GM10266 (cell line): ENCODE data around the gene LMBR1.
"Not testable (repeated sequence)": the region's sequence is repeated elsewhere in the genome, so short reads cannot be mapped to it uniquely, and the experiment has no call there.

Experiments used
- DNase-seq: peaks from one replicate; pipeline ENCODE4 v3.0.0; 2012; ENCODE audit errors: extremely low spot score
- CTCF ChIP-seq: IDR thresholded peaks from 2 replicates; pipeline ENCODE4 v1.5.1; 2012; ENCODE audit warnings: mild to moderate bottlenecking, low read depth; ENCODE audit not compliant: control insufficient read depth, insufficient read depth; ENCODE audit errors: missing control alignments

The LMBR1 gene

DNA sequence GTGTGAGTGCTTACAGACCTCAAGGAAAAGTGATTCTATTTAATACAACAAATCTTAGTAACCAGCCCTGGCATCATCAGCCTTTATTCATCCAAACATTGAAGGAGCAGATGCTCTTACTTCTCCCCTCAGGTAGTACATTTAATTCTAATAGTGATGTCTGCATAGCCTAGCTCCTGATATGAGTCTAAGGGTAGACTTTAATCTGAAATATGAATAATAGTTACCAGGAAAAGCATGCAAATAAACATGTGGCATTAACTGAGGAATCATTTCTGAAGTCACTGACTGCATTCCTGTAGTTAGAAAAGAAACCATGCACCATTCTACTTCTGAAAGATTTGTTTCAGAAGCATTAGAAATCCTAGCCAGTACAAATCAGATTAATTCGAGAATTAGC, 25.7 kb upstream of the LMBR1 start:
- no peak for TF ChIP-seq CTCF
- no peak for DNase-seq

- not testable (repeated sequence) for DNase-seq
These were observed 16.7 kb upstream of the LMBR1 start for GRCh38 chr7:156909574-156910252.

DNA sequence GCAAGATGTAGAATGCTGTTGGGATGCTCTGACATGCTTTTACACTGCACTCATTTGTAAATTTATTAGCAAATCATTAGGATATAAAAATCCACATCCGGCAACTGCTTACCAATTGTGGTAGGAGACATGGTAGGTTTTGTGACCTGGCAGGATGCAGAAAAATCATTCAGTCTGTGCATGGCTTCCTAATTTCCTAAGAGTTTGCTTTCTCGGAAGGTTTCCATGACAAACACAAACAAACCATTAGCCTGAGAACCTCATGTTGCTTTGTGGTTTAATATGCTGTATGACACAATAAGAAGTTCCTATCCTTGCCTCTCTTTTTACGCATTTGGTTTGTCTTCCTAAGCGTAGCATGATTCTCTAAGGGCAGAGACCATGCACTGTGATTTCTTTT, 14.7 kb upstream of the LMBR1 start:
- DNase-seq: no peak
- no peak for TF ChIP-seq CTCF

DNA sequence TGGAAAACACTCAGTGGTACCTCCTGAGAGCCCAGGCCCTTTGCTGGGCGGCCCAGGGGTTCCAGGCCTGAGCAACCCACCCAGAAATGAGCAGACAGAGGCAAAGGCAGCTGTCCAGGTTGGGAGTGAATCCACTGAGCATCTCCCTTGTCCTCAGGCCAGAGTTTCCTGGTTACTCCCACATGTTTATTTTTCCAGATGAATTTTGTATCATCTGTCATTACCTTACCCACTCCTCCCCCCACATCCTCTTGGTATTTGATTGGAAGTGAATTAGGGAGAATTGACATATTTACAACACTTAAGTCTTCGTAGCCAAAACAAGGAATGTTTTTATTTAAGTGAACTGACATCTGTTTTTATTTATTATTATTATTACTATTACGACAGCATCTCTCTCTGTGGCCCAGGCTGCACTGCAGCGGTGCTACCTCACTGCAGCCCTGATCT, 13.2 kb upstream of the LMBR1 start:
- TF ChIP-seq CTCF: no peak
- DNase-seq: no peak

DNA sequence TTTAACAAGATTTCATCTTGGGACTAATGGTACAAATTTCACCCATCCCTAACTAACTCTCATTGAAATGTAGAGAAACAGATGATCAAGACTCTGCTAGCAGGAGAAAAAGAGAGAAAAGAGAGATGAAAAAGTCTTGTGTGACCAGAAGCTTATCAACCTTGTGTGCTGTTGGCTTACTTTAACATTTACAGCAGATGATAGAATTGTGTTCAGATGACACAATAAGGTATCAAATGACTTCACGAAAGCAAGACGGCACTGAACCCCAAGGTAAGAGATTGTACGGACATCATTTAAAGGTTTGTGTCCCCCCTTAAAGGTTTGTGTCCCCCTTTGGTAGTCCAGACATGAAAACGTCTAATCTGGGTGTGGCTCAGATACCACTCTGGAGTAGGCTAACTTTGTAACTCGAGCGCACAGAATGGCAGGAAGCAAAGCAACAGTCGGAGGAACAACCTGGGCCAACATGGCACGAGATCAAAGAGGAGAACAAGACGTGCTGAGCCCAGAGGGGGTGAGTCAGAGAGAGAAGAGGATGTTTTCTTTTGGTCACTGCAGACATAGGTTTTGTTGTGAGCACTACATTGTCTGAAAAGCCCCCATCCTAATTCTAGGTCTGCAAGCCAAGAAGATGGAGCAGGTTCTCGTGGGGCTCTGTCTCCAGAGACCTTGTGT, 10.4 kb upstream of the LMBR1 start:
- no peak for DNase-seq
- TF ChIP-seq CTCF: no peak

- DNase-seq: not testable (repeated sequence)
These were observed 7.1 kb upstream of the LMBR1 start for GRCh38 chr7:156900093-156900492.

- no peak for TF ChIP-seq CTCF
- DNase-seq: no peak
These were observed 6.0 kb upstream of the LMBR1 start for GRCh38 chr7:156898938-156899337.

DNA sequence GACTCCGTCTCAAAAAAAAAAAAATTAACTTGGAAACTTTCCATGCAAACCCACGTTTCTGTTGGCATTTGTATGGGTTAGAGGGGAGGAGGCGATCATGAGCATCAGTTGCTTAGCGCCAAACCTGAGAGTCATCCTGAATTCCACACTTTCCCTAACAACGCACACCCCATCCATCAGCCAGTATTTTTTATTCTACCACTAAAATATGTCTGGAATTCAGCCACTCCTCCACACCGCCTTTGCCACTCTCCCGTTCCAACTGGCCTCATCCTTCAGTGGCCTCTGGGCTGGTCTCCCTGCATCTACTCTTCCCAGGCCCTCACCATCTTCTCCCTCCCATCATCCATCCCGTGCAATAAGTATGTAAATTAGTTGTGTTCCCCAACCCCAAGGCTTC, 4.7 kb upstream of the LMBR1 start:
- no peak for TF ChIP-seq CTCF
- DNase-seq: no peak
